Measurements from ENCODE around the gene LBR.

Gene LBR

DNA sequence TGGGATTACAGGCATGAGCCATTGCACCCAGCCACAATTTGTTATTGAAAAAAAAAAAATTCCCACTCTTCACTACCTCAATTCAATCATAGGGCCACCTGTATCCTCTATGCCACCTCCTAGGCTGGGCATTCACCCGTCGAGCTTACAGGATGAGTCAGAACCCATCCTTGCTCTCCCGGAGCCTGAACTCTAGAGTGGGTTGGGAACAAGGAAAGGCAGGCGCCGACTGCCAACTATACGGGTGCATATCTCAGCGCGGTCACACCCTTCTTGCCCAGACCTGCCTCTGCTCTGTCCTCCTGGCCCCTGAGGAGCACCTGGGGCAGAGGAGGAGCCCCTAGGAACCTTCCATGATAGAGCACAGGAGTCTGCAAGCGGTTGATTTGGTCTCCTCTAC is 21.4 kb upstream of the LBR start:
- no peak overlapping the region for H3K27ac ChIP-seq
- H3K9ac ChIP-seq (ENCODE audit: insufficient read length): no peak overlapping the region
- H3K9me3 ChIP-seq (ENCODE audit: low read depth, low read length): no peaks in the 10 kb centered on the region
- no peak overlapping the region for H3K4me3 ChIP-seq
- no peak for TF ChIP-seq EZH2 (IDR thresholded peaks at IDR 0.05)
- no peak for TF ChIP-seq FOXP2 (optimal IDR thresholded peaks at IDR 0.05; ENCODE audit: control extremely low read depth, extremely low read length, insufficient read depth)
- no peak for TF ChIP-seq POLR2AphosphoS5 (IDR thresholded peaks at IDR 0.05; ENCODE audit: borderline replicate concordance, low read depth, low read length)
- H3K36me3 ChIP-seq (ENCODE audit: insufficient read depth, low read length): no peaks in the 10 kb centered on the region
- no peak for DNase-seq (ENCODE audit: low read depth, low spot score)

DNA sequence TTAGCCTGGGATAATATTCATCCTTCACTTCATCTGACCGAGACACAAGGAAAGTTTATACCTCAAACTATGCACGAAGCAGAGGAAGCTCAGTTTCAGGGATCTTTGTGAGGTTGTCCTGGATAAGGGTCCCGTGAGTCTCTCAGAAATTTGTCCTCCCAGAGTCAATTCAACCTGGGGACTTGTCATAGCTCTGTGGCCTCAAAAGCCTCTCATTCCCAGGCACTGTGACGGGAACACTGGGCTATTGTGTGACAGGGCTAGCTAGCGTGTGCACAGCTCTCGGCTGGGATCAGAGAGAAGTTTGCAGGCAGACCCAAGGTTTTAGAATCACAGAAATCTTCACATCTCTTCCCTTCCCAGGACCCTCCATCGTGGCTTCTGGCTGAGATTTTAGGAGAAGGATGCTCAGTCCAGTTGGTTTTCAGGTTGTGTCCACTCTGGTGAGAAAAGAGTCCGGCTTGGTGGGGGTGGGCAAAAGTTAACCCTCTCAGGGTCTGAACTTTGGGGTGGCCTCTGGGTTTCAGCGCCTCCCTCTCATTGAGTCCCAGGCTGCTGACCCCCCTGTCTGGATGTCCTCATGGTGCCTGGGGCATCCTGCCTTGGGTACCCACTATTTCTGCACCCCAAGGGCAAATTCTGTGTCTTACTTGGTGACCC is 20.4 kb upstream of the LBR start:
- Histone ChIP-seq H3K9me3 (ENCODE audit: low read depth, low read length) (no peaks in the 10 kb centered on the region), H3K27ac (no peak overlapping the region), H3K9ac (ENCODE audit: insufficient read length) (no peak overlapping the region), H3K36me3 (ENCODE audit: insufficient read depth, low read length) (no peaks in the 10 kb centered on the region), H3K4me3 (no peak overlapping the region)
- no peak for DNase-seq (ENCODE audit: low read depth, low spot score)
- no peak for TF ChIP-seq FOXP2 (optimal IDR thresholded peaks at IDR 0.05; ENCODE audit: control extremely low read depth, extremely low read length, insufficient read depth)
- TF ChIP-seq EZH2 (IDR thresholded peaks at IDR 0.05): no peak
- TF ChIP-seq POLR2AphosphoS5 (IDR thresholded peaks at IDR 0.05; ENCODE audit: borderline replicate concordance, low read depth, low read length): no peak

DNA sequence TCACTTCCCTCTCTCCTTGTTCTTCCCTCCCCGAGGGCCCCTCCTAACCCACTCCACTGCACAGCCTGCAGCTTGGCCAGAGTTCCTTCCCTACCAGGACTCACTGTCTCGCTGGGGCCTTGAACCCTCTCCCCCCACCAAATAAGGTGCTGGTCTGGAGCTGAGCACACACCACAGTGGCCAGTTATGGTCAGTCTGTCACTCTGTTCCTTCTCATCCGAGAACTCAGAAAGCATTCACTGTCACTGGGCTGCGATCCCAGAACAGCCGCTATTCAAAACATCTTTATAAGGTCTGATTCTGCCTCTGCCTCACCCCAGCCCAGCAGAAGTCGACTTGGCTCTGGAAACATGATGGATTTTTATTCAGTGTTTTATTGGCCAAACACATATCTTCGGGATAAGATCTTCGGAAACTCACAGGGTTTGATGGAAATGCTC is 19.8 kb upstream of the LBR start:
- no peak for TF ChIP-seq FOXP2 (optimal IDR thresholded peaks at IDR 0.05; ENCODE audit: control extremely low read depth, extremely low read length, insufficient read depth)
- no peak for TF ChIP-seq POLR2AphosphoS5 (IDR thresholded peaks at IDR 0.05; ENCODE audit: borderline replicate concordance, low read depth, low read length)
- TF ChIP-seq EZH2 (IDR thresholded peaks at IDR 0.05): no peak
- DNase-seq (ENCODE audit: low read depth, low spot score): no peak
- H3K27ac ChIP-seq: no peak overlapping the region

DNA sequence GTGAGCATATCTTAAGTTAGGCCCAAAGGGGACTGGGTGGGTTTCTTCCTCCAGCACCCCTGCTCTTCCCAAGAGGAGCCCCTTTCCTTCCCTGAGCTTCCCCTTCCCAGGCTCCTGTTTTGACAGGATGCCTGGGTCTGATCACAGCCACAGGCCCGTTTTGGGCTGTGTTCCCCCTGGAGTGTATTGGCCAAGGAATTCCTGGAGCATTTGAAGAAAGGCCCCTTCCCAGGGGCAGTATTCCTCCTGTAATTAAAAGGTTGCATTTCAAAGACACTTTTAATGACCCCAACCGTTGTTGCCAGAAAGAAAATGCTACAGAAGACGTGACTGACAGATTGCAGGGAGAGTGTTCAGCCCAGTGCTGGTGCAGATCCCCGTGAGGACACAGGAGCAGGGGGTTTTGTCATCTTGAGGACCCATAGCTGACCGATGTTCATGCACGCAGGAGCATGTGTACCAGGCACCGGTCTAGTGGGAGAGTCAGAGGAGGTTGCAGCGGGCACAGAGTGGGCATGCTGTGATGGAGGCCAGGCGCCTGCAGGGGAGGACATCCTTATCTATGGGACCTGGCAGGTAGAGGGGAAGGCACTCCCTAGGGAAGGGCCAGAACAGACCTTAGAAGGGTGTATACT is 19.3 kb upstream of the LBR start:
- Histone ChIP-seq H3K4me3 (no peak overlapping the region), H3K9ac (ENCODE audit: insufficient read length) (no peak overlapping the region), H3K36me3 (ENCODE audit: insufficient read depth, low read length) (no peaks in the 10 kb centered on the region), H3K9me3 (ENCODE audit: low read depth, low read length) (no peaks in the 10 kb centered on the region), H3K27ac (no peak overlapping the region)
- DNase-seq (ENCODE audit: low read depth, low spot score): no peak
- TF ChIP-seq EZH2 (IDR thresholded peaks at IDR 0.05) (no peak), FOXP2 (optimal IDR thresholded peaks at IDR 0.05; ENCODE audit: control extremely low read depth, extremely low read length, insufficient read depth) (no peak), POLR2AphosphoS5 (IDR thresholded peaks at IDR 0.05; ENCODE audit: borderline replicate concordance, low read depth, low read length) (no peak)

More for the DNA sequence above, 19.8 kb upstream of the LBR start:
- no peak overlapping the region for H3K9ac ChIP-seq (ENCODE audit: insufficient read length)
- no peaks in the 10 kb centered on the region for H3K36me3 ChIP-seq (ENCODE audit: insufficient read depth, low read length)
- H3K4me3 ChIP-seq: no peak overlapping the region
- no peaks in the 10 kb centered on the region for H3K9me3 ChIP-seq (ENCODE audit: low read depth, low read length)

DNA sequence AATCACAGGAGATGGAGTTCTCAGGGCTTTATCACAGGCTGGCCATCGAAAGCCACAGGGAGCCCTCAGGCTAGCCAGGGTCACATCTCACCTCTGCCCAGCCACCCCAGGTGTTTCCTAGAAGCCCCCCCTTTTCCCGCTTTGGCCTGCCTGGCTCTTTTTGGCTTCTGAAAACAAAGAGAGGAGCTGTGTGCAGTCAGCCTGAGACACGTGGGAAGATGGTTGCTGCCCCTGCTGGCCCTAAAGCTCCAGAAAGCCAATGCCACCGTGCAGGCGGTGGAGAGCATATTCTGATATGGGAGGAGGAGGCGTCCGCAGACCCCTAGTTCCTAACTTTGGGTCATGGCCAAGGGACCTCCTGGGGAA is 18.7 kb upstream of the LBR start:
- TF ChIP-seq EZH2 (IDR thresholded peaks at IDR 0.05) (no peak), FOXP2 (optimal IDR thresholded peaks at IDR 0.05; ENCODE audit: control extremely low read depth, extremely low read length, insufficient read depth) (no peak), POLR2AphosphoS5 (IDR thresholded peaks at IDR 0.05; ENCODE audit: borderline replicate concordance, low read depth, low read length) (no peak)
- no peak overlapping the region for H3K9ac ChIP-seq (ENCODE audit: insufficient read length)
- no peaks in the 10 kb centered on the region for H3K9me3 ChIP-seq (ENCODE audit: low read depth, low read length)
- DNase-seq (ENCODE audit: low read depth, low spot score): no peak
- H3K36me3 ChIP-seq (ENCODE audit: insufficient read depth, low read length): no peaks in the 10 kb centered on the region
- no peak overlapping the region for H3K4me3 ChIP-seq
- no peak overlapping the region for H3K27ac ChIP-seq

DNA sequence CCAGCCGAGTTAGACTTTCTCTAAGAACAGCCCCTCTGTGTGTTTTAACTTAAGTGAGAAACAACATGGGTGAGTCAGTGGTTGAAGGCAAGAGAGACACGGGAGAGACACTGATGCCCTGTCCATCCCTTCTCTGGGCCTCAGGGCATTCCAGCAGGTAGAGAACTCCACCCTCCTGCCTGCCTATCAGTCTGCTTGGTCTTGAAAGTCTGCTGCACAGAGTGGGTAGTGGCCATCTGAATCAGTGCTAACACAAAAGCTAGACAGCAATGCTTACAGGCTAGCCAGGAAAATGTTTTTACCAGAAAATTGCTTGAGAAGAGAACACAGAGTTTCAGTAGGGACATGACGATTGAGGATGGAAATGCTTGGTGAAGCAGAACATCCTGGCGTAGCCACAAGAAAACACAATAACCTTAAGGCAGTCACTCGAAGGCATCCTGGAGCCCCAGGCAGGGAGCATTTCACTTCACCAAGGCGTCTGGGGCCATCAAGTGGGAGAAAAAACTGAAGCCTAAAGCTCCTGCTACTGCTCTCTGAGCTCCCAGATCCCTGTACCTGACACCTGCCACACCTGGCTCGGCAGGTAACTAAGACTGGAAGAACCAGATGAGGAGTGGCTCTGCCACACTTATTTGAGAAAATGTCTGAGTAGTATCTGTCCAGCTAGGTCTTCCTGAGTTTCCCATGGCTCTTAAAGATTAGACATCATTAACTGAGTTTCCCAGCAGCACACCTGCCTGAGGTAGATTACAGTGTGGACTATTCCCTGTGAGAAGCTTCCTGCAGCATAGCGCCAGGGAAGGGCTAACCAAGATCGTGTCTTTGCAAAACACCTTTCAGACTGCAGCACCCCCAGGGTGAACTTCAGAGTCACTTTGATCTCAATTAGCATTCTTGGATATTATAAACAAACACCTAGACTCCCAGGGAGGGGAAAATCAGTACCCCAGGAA is 18.1 kb upstream of the LBR start:
- no peak overlapping the region for H3K4me3 ChIP-seq
- TF ChIP-seq POLR2AphosphoS5 (IDR thresholded peaks at IDR 0.05; ENCODE audit: borderline replicate concordance, low read depth, low read length) (no peak), EZH2 (IDR thresholded peaks at IDR 0.05) (no peak), FOXP2 (optimal IDR thresholded peaks at IDR 0.05; ENCODE audit: control extremely low read depth, extremely low read length, insufficient read depth) (no peak)
- no peak for DNase-seq (ENCODE audit: low read depth, low spot score)
- no peak overlapping the region for H3K27ac ChIP-seq
- H3K9me3 ChIP-seq (ENCODE audit: low read depth, low read length): no peaks in the 10 kb centered on the region
- no peaks in the 10 kb centered on the region for H3K36me3 ChIP-seq (ENCODE audit: insufficient read depth, low read length)
- no peak overlapping the region for H3K9ac ChIP-seq (ENCODE audit: insufficient read length)

DNA sequence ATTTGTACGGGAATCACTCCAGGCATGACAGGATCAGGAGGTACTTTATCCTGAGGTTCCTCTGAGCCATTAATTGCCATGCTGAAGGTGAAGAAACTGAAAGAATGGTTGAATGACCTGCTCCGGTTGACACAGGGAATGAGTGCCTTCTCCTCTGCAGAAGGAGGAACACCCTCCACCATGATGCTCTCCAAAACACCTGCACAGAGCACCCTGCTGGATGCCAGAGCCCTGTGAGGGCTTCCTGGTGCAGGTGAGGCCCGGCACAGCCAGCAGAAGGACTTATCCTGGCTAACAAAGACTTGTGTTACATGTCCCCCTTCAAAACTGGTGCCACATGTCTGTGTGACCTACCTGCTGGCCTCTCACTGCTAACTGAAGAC is 14.3 kb upstream of the LBR start:
- no peaks in the 10 kb centered on the region for H3K9me3 ChIP-seq (ENCODE audit: low read depth, low read length)
- no peak for DNase-seq (ENCODE audit: low read depth, low spot score)
- no peaks in the 10 kb centered on the region for H3K36me3 ChIP-seq (ENCODE audit: insufficient read depth, low read length)
- no peak for TF ChIP-seq EZH2 (IDR thresholded peaks at IDR 0.05)
- H3K9ac ChIP-seq (ENCODE audit: insufficient read length): no peak overlapping the region
- H3K4me3 ChIP-seq: no peak overlapping the region
- no peak overlapping the region for H3K27ac ChIP-seq

DNA sequence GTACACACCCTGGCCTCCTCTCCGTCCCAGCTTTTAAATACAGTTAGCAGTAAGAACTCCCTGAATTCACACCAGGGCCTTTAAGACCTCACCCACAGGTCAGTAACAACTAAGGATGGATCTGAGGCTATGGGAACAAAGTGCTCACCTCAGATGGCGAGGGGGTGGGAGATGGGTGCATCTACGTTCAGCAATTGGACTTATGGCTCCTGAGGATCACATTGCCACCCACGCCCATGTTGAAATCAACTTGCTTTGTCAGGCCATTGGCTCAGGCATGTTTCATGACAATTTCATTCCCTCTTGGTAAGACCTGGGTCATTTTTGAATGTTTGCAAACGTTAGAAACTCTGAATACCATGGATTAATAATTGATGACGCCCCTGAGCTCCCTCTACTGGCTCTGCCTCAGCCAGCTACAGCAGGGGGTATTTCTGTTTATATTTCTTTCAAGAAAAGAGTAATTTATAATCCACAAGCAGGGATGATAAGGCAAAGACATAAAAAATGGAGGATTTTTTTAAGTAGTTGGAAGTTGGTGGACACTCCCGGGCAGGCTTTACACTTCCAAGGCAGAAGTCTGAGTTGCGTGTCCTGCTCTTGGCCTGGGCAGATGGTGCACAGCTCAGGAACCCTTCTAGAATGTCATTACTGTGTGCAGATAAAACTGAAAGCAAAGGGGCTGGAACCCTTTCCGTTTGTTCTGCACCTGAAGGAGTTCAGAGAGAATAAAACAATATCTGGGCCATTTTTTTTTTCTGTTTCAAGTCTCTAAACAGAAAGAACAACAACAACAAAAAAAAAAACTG is 13.7 kb upstream of the LBR start:
- Histone ChIP-seq H3K4me3 (no peak overlapping the region), H3K9ac (ENCODE audit: insufficient read length) (no peak overlapping the region), H3K27ac (no peak overlapping the region), H3K36me3 (ENCODE audit: insufficient read depth, low read length) (no peaks in the 10 kb centered on the region), H3K9me3 (ENCODE audit: low read depth, low read length) (no peaks in the 10 kb centered on the region)
- no peak for DNase-seq (ENCODE audit: low read depth, low spot score)
- TF ChIP-seq FOXP2 (optimal IDR thresholded peaks at IDR 0.05; ENCODE audit: control extremely low read depth, extremely low read length, insufficient read depth): no peak
- TF ChIP-seq POLR2AphosphoS5 (IDR thresholded peaks at IDR 0.05; ENCODE audit: borderline replicate concordance, low read depth, low read length): no peak
- no peak for TF ChIP-seq EZH2 (IDR thresholded peaks at IDR 0.05)
